ENCODE results near the gene NHERF2.
"Not testable (repeated sequence)": the region's sequence is repeated elsewhere in the genome, so short reads cannot be mapped to it uniquely, and the experiment has no call there.

The NHERF2 gene

DNA sequence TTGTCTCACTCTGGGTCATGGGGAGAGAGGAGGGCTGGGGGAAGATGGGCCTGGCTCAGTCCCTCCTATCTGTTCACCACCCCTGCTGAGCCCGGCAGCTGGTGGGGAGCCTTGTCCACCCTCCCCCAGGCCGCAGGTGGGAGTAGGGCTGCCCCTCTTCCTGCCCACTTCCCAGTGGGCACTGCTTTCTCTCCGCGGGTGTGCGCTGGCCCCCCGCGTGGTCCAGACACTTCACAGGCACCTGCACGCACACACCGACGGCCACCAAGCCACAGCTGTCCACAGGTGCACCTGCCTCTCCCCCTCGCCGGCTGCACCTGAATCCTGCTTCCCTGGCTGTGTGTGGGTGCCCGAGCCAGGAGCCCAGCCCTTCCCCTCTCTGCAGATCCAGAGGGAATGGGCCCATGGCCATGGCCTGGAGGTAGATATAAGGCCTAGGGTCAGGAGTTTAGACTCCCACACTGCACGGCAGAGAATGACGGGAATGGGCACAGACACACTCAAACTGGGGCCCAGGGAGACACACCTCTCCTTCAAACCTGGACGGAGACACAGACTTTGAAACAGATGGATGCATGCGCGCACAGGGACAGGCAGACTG is 2.0 kb downstream of the NHERF2 start:
- DNase-seq, result no peak

DNA sequence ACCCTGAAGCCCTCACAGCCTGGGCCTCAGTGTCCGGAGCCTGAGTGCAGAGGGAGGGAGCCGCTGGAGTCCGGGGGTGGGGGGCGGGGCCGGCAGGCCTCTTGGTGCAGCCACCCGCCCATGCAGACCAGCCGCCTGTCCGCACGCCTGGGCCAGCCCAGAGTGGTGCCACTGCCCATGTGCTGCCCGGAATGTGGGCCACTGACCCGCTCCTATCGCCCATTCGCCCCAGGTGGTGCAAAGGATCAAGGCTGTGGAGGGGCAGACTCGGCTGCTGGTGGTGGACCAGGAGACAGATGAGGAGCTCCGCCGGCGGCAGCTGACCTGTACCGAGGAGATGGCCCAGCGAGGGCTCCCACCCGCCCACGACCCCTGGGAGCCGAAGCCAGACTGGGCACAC is 2.6 kb downstream of the NHERF2 start:
- no peak for DNase-seq

DNA sequence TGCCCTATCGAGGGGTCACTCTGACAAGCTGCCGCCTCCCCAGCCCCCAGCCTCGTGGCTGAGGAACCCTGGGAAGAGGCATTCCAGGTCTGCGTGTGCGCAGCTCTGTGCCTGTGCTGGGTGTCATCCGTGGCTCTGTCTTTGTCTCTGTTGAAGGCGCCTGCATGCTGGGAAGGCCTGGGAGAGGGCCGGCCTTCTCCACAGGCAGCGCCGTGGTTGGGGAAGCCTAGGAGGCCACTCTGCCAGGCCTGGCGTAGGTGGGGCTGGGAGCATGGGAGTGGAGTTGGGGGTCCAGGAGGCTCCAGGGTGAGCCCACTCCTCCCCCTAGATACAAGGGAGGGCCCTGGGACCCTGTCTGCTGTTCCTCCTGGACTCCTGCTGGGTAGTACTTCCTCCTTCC is 3.3 kb downstream of the NHERF2 start:
- no peak for DNase-seq

GRCh38 chr16:2031081-2031577 is 4.4 kb downstream of the NHERF2 start:
- no peak for DNase-seq

DNA sequence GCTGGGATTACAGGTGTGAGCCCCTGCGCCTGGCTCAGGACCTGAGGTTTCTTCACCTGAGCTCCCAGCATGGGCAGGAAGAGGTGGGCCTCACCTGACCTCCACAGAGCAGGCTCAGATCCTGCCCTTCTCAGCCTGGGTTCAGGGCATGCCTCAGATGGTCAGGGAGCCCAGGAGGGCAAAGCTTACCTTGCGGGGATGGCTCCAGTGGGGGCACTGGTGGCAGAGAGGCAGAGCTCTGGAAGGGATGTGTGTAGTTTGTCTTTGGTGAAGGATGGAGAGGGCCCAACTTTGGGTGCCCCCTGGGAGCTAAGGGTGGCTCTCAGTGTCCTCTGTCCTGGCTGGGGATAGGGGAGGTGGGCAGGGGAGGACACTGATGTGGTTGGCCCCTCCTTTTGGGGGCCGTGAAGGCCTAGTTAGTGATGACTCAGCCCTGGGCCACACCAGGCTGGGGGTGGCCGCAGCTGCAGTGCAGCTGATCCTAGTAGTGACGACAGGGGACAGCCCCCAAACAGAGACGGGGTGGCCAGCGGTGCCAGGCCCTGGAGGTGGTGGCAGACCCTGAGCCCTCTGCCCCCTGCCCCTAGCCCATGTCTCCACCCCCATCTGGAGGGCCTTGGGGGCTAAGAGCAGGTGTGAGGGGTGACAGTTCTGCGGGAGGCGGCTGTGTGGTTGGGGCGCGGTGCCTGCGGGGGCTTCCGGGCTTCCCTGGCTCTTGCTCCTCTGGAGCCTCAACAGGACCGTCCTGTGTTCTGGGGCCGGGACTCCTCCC is 5.8 kb downstream of the NHERF2 start:
- DNase-seq, result no peak

DNA sequence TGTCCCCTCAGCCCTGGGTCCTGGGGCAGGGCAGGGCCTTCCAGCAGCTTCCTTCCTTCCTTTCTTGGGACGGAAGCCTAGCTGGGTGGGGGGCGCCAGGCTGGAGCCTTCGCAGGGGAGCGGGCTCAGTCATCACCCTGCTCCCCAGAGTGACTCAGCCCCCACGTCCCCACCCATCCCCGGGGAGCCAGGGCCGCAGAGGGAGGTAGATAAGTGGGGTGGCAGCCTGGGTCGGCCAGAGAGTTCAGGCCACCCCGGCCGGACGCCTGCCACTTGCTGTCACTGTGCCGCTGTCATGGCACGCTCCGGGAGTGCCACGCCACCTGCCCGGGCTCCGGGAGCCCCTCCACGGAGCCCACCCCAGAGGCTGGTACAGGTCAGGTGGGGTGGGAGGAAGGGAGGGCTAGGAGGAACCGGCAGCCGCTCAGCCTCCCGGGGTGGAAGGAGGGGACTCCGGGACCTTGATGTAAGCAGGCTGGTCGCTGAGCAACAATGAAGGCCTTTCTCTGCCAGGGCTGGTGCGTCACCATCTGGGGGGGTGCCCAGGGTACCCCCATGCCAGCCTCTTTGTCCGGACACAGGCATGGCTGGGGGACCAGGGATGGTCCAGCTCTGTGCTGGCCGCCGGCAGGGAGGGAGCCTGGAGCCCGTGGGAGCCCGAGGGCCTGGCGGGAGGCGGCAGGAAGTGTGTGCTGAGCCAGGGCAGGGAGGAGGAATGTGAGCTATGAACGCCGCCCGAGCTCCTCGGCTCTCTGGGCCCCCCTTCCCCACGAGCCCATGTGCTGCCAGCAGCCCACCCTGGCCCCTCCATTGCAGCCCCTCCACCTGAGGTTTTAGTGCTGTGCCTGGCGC is 6.6 kb downstream of the NHERF2 start:
- DNase-seq, result no peak

- DNase-seq, result not testable (repeated sequence)
Measured at GRCh38 chr16:2033909-2034695, 7.4 kb downstream of the NHERF2 start.

DNA sequence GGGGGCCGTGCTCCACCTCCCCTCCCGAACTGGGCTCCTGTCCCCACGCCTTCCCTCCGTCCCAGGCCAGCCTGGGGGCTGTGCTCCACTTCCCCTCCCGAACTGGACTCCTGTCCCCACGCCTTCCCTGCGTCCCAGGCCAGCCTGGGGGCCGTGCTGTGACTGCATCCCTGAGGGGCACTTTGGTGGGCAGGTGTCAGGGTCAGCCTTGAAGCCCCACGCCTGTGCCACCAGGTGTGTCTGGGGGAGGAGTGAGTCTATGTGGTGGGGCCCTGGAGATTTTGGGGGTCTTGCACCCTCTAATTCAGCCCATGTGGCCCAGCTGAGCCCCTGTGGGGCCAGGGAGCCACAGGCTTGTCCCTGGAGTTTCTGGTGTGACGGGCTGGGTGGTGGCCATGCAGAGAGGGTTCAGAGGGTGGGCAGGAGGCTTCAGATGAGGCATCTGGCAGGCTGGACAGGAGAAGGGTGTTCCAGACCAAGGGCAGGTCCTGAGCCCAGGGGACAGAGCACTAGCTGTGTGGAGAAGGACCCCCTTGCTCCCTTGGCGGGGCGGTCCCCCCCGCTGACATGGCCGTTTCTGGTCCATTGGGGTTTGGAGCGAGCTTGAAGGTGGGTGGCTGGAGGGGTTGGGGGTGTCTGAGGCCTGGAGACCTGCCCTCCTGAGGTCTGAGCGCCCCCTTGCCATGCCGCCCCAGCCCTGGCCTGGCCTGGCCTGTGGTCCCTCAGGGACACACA is 8.2 kb downstream of the NHERF2 start:
- DNase-seq, result no peak

- DNase-seq, result no peak
Measured at GRCh38 chr16:2035431-2036199, 8.9 kb downstream of the NHERF2 start.

GRCh38 chr16:2036200-2036966 is 9.7 kb downstream of the NHERF2 start:
- DNase-seq, result no peak

GRCh38 chr16:2037115-2037514 is 10.4 kb downstream of the NHERF2 start:
- DNase-seq, result no peak

DNA sequence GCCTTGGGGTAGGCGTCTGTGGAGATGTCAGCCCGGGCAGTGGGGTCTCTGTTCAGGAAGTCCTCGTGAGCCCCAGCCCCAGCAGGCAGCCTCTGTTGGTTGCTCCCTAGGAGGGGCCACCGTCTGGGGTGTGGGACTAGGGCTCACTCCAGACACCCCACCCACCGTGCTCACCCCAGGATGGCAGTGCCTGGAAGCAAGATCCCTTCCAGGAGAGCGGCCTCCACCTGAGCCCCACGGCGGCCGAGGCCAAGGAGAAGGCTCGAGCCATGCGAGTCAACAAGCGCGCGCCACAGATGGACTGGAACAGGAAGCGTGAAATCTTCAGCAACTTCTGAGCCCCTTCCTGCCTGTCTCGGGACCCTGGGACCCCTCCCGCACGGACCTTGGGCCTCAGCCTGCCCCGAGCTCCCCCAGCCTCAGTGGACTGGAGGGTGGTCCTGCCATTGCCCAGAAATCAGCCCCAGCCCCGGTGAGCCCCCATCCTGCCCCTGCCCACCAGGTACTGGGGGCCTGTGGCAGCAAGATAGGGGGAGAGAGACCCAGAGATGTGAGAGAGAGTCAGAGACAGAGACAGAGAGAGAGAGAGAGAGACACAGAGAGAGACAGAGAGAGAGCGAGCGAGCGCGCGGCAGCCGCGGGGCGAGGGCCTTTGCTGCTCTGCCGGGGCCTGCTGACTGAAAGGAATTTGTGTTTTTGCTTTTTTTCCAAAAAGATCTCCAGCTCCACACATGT is 11.1 kb downstream of the NHERF2 start:
- DNase-seq, result no peak

- no peak for DNase-seq
Measured at GRCh38 chr16:2038382-2039231, 11.9 kb downstream of the NHERF2 start.

GRCh38 chr16:2039274-2040031 is 12.8 kb downstream of the NHERF2 start:
- DNase-seq, result no peak

DNA sequence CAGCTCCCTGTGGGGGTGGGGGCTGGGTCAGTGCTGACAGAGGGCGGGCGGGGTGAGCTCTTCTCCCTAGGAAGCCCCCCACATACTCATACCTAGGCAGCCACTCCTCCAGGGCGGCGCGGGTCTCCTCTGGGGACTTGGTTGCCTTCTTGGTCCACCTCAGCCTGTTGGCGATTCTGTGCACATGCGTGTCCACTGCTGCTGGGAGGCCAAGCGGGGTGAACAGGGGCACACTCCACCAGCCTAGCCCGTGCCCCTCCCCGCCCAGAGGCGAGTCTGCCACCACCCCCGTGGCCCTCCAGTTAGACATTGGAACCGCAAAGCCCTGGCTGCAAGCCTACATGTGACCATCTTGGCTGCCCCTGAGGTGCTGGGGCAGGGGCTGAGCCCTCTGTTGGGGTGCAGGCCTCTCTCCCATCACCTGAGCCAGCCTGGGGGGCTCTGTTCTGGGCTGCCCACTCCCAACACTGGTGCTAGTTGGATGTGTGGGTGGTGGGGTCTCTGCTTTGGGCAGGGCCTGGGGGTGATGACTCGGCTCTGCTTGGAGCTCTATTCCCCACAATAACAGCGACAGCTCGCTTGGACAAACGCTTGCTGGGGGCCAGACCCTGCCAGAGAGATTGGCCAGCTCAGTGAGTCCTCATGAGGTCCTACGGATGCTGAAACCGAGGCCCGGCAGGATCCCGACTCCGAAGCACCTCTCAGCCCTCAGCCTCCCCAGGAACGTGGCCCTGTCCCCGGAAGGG is 13.5 kb downstream of the NHERF2 start:
- DNase-seq, result no peak

GRCh38 chr16:2040787-2041522 is 14.3 kb downstream of the NHERF2 start:
- no peak for DNase-seq
